ENCODE results near the gene TRAPPC4.
"Not testable (repeated sequence)": the region's sequence is repeated elsewhere in the genome, so short reads cannot be mapped to it uniquely, and the experiment has no call there.

The TRAPPC4 gene

DNA sequence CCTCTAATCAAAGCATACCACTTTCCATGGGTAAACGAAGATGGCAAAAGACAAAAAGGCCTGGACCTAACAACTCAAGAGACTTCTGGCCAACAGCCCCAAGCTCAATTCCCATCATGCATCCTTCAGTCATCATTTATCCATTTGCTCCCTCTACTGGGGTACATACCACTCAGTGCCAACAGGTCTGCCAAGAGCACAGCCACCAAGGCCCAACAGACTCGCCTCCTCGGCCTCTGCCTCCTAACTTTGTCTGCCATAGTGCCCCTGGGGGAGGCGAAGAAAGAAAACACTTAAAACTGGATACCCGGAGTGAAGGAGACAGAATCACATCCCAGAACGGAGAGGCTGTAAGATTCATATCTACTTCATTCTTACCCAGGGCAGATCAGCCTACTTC lies 37.3 kb downstream of the TRAPPC4 start:
- DNase-seq (ENCODE audit: low spot score): no peak
- in situ Hi-C loops (cut with MboI; ENCODE audit: low pct_unique_long_range_greater_than_20kb, low sequenced_read_pairs, unreplicated experiment): no loop called here
- TF ChIP-seq, protein P1, sequence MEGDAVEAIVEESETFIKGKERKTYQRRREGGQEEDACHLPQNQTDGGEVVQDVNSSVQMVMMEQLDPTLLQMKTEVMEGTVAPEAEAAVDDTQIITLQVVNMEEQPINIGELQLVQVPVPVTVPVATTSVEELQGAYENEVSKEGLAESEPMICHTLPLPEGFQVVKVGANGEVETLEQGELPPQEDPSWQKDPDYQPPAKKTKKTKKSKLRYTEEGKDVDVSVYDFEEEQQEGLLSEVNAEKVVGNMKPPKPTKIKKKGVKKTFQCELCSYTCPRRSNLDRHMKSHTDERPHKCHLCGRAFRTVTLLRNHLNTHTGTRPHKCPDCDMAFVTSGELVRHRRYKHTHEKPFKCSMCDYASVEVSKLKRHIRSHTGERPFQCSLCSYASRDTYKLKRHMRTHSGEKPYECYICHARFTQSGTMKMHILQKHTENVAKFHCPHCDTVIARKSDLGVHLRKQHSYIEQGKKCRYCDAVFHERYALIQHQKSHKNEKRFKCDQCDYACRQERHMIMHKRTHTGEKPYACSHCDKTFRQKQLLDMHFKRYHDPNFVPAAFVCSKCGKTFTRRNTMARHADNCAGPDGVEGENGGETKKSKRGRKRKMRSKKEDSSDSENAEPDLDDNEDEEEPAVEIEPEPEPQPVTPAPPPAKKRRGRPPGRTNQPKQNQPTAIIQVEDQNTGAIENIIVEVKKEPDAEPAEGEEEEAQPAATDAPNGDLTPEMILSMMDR (IDR thresholded peaks at IDR 0.05; ENCODE audit: extremely low read depth, insufficient read depth, missing control alignments): no peak

DNA sequence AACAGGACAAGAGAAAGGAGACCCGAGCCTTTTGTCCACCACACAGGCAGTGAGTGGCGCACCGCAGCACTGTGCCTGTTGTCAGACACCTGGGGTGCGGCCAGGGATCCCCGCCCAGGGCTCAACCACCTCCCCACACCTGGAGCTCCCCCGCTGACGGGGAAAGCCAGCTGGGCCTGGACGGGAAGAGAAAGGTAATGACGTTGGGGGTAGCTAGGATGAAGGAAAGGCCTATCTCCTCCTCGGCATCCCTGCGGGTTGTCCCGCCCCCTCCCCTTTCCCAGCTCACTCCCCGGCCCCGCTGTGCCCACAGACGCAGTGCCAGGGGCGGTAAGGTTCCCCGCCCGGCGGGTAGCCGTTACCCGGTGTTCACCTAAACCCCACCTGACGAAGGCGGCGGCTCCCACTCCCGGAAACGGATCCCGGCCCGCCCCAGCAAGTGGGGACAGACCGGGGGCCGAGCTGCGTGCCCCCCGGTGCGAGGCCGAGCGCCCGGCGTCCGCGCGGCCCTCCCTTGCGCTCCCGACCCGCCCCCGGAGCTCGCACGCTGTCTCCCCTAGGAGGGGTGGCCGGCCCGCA lies 37.9 kb downstream of the TRAPPC4 start:
- DNase-seq (ENCODE audit: low spot score): peak; percentile 55
- TF ChIP-seq, protein P1 (IDR thresholded peaks at IDR 0.05; ENCODE audit: extremely low read depth, insufficient read depth, missing control alignments): no peak
- in situ Hi-C loops (cut with MboI; ENCODE audit: low pct_unique_long_range_greater_than_20kb, low sequenced_read_pairs, unreplicated experiment): no loop called here

DNA sequence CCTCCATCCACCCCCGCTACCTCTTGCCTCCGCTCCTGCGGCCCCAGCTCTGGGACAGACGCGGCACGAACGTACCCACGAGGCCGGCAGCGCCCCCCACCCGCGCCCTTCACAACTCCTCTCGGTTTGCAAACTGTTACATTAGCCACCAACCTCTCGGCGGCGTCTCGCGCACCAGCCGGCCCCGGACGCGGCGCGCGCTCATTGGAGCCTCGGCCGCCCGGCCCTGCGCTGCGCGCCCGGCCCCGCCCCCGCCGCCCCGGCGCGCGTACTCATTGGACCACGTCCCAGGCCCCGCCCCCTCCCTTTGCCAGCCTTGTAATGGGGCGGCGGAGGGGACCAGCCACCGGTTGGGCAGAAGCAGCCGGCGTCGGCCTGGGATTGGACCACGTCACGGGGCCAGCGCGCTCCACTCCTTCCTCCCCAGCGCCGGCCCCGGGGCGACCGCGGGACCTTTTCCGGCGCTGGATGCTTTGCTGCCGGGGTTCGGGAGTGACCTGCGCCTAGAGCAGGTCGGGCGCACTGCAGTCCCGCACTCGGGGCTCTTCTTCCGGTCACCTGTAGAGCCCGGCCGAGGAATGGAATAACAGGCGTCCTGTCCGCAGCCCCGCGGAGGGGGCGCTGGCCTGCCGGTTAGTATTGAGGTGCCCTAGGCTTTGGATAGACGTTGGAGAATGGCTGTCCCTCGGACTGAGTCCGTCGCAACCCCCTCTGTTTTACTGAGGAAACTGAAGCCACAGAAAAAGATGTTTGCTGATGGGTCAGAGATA lies 38.6 kb downstream of the TRAPPC4 start, which contains the start of gene HYOU1:
Gene HYOU1 (minus strand): TSS at position 206 of the 770 bp plus-strand sequence. CDS start 1,045 bp downstream, outside the sequence.
- DNase-seq (ENCODE audit: low spot score): peak; percentile 99
- in situ Hi-C loops (cut with MboI; ENCODE audit: low pct_unique_long_range_greater_than_20kb, low sequenced_read_pairs, unreplicated experiment): no loop called here
- TF ChIP-seq, protein P1 (IDR thresholded peaks at IDR 0.05; ENCODE audit: extremely low read depth, insufficient read depth, missing control alignments): peak; percentile 39

DNA sequence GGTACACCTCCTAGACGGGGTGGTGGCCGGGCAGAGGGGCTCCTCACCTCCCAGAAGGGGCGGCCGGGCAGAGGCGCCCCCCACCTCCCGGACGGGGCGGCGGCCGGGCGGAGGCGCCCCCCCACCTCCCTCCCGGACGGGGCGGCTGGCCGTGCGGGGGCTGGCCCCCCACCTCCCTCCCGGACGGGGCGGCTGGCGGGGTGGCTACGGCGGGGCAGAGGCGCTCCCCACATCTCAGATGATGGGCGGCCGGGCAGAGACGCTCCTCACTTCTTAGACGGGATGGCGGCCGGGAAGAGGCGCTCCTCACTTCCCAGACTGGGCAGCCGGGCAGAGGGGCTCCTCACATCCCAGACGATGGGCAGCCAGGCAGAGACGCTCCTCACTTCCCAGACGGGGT lies 40.6 kb downstream of the TRAPPC4 start:
- in situ Hi-C loops (cut with MboI; ENCODE audit: low pct_unique_long_range_greater_than_20kb, low sequenced_read_pairs, unreplicated experiment); DNase-seq (ENCODE audit: low spot score): not testable (repeated sequence)

DNA sequence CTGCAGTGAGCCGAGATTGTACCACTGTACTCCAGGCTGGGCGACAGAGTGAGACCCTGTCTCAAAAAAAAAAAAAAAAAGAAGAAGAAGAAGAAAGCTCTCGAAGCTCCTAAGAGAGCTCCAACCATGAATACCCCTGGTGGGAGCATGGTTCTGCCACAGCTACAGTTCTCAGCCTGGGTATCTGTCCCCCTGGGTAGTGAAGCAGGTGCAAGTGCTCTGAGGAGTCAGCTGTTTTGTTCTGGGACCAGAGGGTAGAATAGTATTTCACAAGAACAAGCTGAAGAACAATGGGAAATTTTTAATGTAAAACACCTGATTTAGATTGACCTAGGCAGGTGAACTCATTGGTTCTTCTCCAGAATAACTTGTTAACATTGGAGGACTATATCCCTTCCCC lies 42.7 kb downstream of the TRAPPC4 start:
- in situ Hi-C loops (cut with MboI; ENCODE audit: low pct_unique_long_range_greater_than_20kb, low sequenced_read_pairs, unreplicated experiment): no loop called here
- no peak for DNase-seq (ENCODE audit: low spot score)
- TF ChIP-seq, protein P1 (IDR thresholded peaks at IDR 0.05; ENCODE audit: extremely low read depth, insufficient read depth, missing control alignments): no peak

DNA sequence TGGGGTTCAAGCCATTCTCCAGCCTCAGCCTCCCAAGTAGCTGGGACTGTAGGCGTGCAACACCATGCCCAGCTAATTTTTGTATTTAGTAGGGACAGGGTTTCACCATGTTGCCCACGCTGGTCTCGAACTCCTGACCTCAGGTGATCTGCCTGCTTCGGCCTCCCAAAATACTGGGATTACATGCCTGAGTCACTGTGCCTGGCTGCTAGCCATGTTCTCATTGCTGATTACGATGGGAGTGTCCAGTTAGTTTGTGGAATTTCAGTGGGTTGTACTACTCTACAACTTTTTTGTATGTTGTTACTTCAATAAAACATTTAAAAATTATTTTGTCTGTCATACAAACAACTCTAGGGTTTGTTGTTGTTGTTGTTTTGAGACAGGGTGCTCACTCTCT lies 44.2 kb downstream of the TRAPPC4 start:
- TF ChIP-seq, protein P1 (IDR thresholded peaks at IDR 0.05; ENCODE audit: extremely low read depth, insufficient read depth, missing control alignments): no peak
- in situ Hi-C loops (cut with MboI; ENCODE audit: low pct_unique_long_range_greater_than_20kb, low sequenced_read_pairs, unreplicated experiment): no loop called here

DNA sequence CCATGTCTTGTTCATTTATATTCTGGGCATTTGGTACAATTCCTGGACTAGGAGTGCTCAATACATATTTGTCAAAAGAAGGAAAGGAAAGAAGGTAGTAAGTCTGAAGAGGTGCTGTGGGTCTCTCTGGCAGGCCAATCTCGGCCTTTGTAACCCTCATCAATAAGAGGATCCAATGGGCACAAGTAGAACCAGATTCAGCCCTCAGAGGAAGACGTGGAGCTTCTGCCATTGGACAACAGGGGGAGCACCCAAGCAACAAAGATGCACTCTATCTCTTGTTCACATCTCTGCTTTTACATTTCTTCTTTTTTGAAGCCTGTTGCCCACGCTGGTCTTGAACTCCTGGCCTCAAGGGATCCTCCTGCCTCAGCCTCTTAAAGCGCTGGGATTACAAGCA lies 46.8 kb downstream of the TRAPPC4 start:
- in situ Hi-C loops (cut with MboI; ENCODE audit: low pct_unique_long_range_greater_than_20kb, low sequenced_read_pairs, unreplicated experiment): no loop called here
- DNase-seq (ENCODE audit: low spot score): peak; percentile 58
- TF ChIP-seq, protein P1 (IDR thresholded peaks at IDR 0.05; ENCODE audit: extremely low read depth, insufficient read depth, missing control alignments): peak; percentile 68

More for the DNA sequence above, 44.2 kb downstream of the TRAPPC4 start:
- no peak for DNase-seq (ENCODE audit: low spot score)

All from GM13977 (cell line).